ENCODE measurements around the gene TMOD1. TPM values are rescaled to one million over a fixed set of nuclear protein-coding genes. Genes with fewer than 3 reads are reported as not detected.

TMOD1 gene
- total RNA-seq, 2 donors from 2014 or later, result 7.0 to 8.0 TPM

DNA sequence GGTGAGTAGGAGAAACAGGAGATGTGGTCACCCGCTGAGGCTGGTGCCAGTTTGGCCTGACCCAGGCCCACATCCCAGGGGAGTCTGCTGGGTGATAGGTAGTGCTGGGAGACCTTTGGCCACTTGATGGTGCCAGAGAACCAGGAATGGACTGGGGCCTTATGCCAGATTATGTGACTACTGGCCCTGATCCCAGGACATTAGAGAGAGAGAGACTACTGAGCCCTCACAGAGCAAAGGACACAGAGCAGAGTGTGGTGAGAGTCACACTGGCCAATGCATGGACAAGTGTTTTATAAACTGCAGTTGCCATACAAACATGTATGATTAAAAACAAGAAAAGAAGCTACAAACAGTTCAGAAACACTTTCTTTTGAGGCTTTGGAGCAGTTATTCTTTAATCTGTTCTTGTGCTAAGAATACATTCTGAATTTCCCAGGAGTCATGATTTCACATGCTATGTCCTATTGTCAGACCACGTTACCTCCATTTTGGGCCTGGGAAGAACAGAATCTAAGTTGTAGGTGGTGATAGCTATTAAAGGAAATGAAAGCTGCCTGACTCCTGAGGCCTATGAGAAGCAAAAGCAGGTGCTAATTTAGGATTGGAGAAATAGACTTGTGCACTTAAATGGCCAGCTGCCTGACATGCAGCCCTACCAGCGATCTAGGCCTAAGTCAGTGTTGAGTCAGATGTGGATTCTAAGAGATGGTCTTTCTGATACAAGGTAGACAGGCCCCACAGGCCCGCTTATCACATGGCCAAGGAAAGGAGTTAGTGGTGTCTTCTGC, 32.6 kb upstream of the TMOD1 start:
- Histone ChIP-seq H3K4me1 (replicated peaks) (no peaks in the 10 kb centered on the region), H3K27ac (peak overlapping the region in 1 of 2 donors; percentile 19), H3K27me3 (replicated peaks; ENCODE audit: insufficient read depth) (no peaks in the 10 kb centered on the region), H3K9me3 (no peaks in the 10 kb centered on the region), H3K4me3 (no peak overlapping the region), H3K36me3 (no peaks in the 10 kb centered on the region)
- WGBS, result 71% methylated on average over 4 of the region's 4 CpGs
- peak; percentile 75 for DNase-seq (ENCODE audit: low spot score)
- no peak for TF ChIP-seq POLR2A (IDR thresholded peaks at IDR 0.05)
- TF ChIP-seq, protein P1, sequence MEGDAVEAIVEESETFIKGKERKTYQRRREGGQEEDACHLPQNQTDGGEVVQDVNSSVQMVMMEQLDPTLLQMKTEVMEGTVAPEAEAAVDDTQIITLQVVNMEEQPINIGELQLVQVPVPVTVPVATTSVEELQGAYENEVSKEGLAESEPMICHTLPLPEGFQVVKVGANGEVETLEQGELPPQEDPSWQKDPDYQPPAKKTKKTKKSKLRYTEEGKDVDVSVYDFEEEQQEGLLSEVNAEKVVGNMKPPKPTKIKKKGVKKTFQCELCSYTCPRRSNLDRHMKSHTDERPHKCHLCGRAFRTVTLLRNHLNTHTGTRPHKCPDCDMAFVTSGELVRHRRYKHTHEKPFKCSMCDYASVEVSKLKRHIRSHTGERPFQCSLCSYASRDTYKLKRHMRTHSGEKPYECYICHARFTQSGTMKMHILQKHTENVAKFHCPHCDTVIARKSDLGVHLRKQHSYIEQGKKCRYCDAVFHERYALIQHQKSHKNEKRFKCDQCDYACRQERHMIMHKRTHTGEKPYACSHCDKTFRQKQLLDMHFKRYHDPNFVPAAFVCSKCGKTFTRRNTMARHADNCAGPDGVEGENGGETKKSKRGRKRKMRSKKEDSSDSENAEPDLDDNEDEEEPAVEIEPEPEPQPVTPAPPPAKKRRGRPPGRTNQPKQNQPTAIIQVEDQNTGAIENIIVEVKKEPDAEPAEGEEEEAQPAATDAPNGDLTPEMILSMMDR (IDR thresholded peaks at IDR 0.05), result peak; percentile 33 to 88 (median 80)
- TF ChIP-seq POLR2AphosphoS5 (IDR thresholded peaks at IDR 0.05), result peak; percentile 74
- intact Hi-C loops (cut with DNase I), result loop anchor here (2.0 kb wide), 2 partner anchors 130 to 146 kb away; no protein-coding TSS in a partner anchor

DNA sequence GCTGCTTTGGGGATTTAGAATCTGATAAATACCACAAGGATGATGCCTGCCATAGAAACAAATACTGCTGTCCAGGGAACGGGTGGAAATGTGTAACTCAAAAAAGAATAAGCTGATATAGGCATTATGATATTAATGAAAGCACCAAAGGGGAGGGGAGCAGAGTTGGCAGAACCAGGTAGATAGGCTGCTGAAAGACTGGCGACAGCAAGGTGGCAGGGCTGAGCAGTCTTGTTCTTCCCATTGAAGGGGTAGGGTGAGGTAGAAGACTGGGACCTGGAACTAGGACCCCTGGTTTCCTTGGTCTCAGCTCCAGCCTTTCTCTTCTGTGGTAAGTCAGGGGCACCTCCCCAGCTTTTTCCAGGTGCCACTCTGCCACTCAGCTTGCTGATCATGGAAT, 31.4 kb upstream of the TMOD1 start:
- TF ChIP-seq, protein P1 (IDR thresholded peaks at IDR 0.05), result peak in 3 of 4 experiments; percentile 11 to 26 (median 14)
- TF ChIP-seq POLR2AphosphoS5 (IDR thresholded peaks at IDR 0.05), result no peak
- intact Hi-C loops (cut with DNase I), result loop anchor here (5.0 kb wide), 1 partner anchor 52 kb away; no protein-coding TSS in a partner anchor
- no peaks in the 10 kb centered on the region for H3K4me1 ChIP-seq (replicated peaks)
- no peaks in the 10 kb centered on the region for H3K36me3 ChIP-seq
- WGBS, result 77% methylated on average over 2 of the region's 2 CpGs
- H3K4me3 ChIP-seq, result no peak overlapping the region
- no peaks in the 10 kb centered on the region for H3K9me3 ChIP-seq
- DNase-seq (ENCODE audit: low spot score), result no peak
- no peak overlapping the region for H3K27ac ChIP-seq
- no peaks in the 10 kb centered on the region for H3K27me3 ChIP-seq (replicated peaks; ENCODE audit: insufficient read depth)

DNA sequence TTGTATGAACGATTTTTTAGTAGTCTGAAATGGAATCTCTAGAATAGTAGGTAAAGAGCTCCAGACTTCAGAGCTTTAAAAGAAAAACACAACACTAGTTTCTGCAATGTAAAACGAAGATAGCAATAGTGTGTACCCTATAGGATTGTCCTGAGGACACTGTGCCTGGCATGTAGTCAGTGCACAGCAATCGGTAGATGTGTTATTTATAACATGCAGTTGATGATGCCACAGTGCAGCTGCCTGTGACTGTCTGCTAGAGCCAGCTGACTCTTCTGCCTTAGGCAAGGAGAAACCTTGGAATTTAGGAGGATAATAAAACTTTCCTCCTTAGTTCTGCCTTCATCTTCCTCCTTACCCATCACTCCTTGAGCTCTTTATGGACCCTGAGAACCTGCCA, 27.7 kb upstream of the TMOD1 start:
- TF ChIP-seq POLR2A (IDR thresholded peaks at IDR 0.05) (no peak), POLR2AphosphoS5 (IDR thresholded peaks at IDR 0.05) (no peak)
- TF ChIP-seq, protein P1 (IDR thresholded peaks at IDR 0.05), result no peak
- DNase-seq (ENCODE audit: low spot score), result no peak
- H3K4me1 ChIP-seq (replicated peaks), result no peaks in the 10 kb centered on the region
- H3K27ac ChIP-seq, result no peak overlapping the region
- intact Hi-C loops (cut with DNase I), result loop anchor here (5.0 kb wide), 1 partner anchor 49 kb away; no protein-coding TSS in a partner anchor
- H3K27me3 ChIP-seq (replicated peaks; ENCODE audit: insufficient read depth), result no peaks in the 10 kb centered on the region
- WGBS, result 80% methylated on average over 3 of the region's 3 CpGs
- no peaks in the 10 kb centered on the region for H3K9me3 ChIP-seq
- H3K36me3 ChIP-seq, result no peaks in the 10 kb centered on the region
- no peak overlapping the region for H3K4me3 ChIP-seq

DNA sequence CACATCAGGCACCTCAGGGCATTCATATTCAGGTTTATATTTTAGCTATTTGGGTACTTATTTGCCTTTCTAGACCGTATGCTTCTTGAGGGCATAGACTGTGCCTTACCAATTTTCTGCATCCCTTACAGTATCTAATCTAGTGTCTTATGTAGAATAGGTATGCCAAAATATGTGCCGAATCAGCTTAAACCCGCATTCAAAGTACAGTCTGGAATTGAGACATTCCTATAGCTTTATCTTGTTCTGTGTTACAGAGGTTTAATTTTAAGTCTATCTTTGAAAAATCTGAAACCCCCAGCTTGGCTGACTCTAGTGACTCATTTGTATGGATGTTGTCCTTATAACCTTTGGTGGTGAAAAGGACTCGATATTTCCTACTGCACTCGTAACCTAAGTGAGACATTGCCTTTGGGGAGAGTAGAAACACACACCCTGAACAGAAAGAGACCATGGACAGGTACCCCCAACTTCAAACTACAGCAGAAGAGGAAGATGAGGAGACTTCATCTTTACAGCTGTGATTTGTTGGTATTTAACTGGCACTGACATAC, 27.0 kb upstream of the TMOD1 start:
- H3K4me3 ChIP-seq, result no peak overlapping the region
- H3K4me1 ChIP-seq (replicated peaks), result no peaks in the 10 kb centered on the region
- TF ChIP-seq, protein P1 (IDR thresholded peaks at IDR 0.05), result no peak
- TF ChIP-seq POLR2AphosphoS5 (IDR thresholded peaks at IDR 0.05) (no peak), POLR2A (IDR thresholded peaks at IDR 0.05) (no peak)
- WGBS, result 93% methylated on average over 5 of the region's 5 CpGs
- H3K9me3 ChIP-seq, result no peaks in the 10 kb centered on the region
- H3K36me3 ChIP-seq, result no peaks in the 10 kb centered on the region
- H3K27me3 ChIP-seq (replicated peaks; ENCODE audit: insufficient read depth), result no peaks in the 10 kb centered on the region
- H3K27ac ChIP-seq, result no peak overlapping the region
- no peak for DNase-seq (ENCODE audit: low spot score)
- intact Hi-C loops (cut with DNase I), result loop anchor here (5.0 kb wide), 1 partner anchor 48 kb away; no protein-coding TSS in a partner anchor
